Esophagus muscularis mucosa (tissue), 4 donors: Measurements from ENCODE around the gene PSMD9.

Experiments used
- EP300 ChIP-seq: sonication (generic); formaldehyde crosslinking; IDR thresholded peaks from one replicate; pipeline ENCODE4 v1.6.1; 2017; ENCODE audit warnings: antibody characterized with exemption
- POLR2A ChIP-seq: fragments of 450-650 bp; IDR thresholded peaks from one replicate; pipeline ENCODE4 v1.6.1; 2017; ENCODE audit warnings: antibody characterized with exemption, moderate library complexity, mild to moderate bottlenecking, low read depth
- POLR2AphosphoS5 ChIP-seq, 2 donors: sonication (generic); formaldehyde crosslinking; IDR thresholded peaks; one replicate each; pipeline ENCODE4 v1.6.1; 2017; ENCODE audit warnings: antibody characterized with exemption in 2 of 2
- TF ChIP-seq, protein P1 (sequence below), 3 experiments: fragments of 200-600 bp in 2 of 3; fragments of 450-650 bp in 1 of 3; sonication (generic) in 2 of 3; IDR thresholded peaks; one replicate each; pipeline ENCODE4 v1.5.1; 2017 to 2019; ENCODE audit warnings: antibody characterized with exemption in 3 of 3, mild to moderate bottlenecking in 2 of 3, moderate library complexity in 1 of 3

DNA sequence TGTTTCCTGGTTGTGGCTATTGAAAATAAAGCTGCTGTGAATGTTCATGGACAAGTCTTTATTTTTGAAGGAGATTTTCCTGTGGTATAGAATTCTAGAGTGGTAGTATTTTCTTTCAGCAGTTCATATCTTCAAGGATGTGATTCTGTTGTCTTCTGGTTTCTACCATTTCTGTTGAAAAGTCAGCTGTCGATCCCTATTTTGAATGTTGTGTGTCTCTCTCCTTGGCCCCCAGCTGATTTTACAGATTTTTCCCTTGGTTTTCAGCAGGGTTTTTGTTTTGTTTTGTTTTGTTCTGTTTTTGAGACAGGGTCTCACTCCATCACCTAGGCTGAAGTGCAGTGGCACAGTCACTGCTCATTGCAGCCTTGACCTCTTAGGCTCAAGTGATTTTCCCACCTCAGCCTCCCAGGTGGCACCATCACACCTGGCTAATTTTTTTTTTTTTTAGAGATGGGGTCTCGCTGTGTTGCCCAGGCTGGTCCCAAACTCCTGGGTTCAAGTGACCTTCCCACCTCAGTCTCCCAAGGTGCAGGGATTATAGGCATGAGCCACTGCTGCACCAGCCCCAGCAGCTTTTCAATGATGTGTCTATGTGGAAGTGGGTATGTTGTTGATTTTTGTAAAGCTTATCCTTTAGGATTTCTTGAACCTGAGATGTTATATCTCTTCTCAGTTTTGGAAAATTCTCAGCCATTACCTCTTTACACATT, 57.9 kb downstream of the PSMD9 start:
- TF ChIP-seq POLR2A, result no peak
- TF ChIP-seq, protein P1, sequence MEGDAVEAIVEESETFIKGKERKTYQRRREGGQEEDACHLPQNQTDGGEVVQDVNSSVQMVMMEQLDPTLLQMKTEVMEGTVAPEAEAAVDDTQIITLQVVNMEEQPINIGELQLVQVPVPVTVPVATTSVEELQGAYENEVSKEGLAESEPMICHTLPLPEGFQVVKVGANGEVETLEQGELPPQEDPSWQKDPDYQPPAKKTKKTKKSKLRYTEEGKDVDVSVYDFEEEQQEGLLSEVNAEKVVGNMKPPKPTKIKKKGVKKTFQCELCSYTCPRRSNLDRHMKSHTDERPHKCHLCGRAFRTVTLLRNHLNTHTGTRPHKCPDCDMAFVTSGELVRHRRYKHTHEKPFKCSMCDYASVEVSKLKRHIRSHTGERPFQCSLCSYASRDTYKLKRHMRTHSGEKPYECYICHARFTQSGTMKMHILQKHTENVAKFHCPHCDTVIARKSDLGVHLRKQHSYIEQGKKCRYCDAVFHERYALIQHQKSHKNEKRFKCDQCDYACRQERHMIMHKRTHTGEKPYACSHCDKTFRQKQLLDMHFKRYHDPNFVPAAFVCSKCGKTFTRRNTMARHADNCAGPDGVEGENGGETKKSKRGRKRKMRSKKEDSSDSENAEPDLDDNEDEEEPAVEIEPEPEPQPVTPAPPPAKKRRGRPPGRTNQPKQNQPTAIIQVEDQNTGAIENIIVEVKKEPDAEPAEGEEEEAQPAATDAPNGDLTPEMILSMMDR (IDR thresholded peaks at IDR 0.05), result no peak
- TF ChIP-seq POLR2AphosphoS5 (IDR thresholded peaks at IDR 0.05), result no peak
- TF ChIP-seq EP300, result no peak
